Measurements from ENCODE around the gene NBEAL2.

NBEAL2 gene

DNA sequence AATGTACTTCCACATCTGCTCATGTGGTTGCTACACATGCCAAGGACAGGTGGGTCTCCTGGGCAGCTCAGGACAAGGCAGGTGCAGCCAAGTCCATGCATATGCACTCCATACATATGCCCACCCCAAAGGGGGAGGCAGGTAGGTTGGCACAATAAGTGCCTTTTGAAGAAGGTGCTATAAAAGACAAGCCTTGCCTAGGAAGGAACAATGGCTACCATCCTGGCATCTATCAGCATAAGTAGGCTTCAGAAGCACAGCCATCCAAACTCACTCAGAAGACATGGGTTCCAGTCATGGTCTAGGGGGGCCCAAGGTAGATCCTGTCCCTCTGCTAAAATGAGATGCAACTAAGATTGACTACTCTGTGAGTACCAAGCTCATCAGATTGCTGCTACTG lies 34.6 kb downstream of the NBEAL2 start:
- Histone ChIP-seq H3K4me1 (peaks cover 4 to 11% (median 7%) of the 10 kb centered on the region in 4 donors), H3K9me3 (no peaks in the 10 kb centered on the region), H3K27ac (no peak overlapping the region), H3K36me3 (peaks cover 18 to 60% (median 41%) of the 10 kb centered on the region in 3 donors), H3K4me3 (no peak overlapping the region), H3K27me3 (no peaks in the 10 kb centered on the region)
- TF ChIP-seq, protein P1, sequence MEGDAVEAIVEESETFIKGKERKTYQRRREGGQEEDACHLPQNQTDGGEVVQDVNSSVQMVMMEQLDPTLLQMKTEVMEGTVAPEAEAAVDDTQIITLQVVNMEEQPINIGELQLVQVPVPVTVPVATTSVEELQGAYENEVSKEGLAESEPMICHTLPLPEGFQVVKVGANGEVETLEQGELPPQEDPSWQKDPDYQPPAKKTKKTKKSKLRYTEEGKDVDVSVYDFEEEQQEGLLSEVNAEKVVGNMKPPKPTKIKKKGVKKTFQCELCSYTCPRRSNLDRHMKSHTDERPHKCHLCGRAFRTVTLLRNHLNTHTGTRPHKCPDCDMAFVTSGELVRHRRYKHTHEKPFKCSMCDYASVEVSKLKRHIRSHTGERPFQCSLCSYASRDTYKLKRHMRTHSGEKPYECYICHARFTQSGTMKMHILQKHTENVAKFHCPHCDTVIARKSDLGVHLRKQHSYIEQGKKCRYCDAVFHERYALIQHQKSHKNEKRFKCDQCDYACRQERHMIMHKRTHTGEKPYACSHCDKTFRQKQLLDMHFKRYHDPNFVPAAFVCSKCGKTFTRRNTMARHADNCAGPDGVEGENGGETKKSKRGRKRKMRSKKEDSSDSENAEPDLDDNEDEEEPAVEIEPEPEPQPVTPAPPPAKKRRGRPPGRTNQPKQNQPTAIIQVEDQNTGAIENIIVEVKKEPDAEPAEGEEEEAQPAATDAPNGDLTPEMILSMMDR (IDR thresholded peaks at IDR 0.05): no peak
- DNase-seq: no peak
- intact Hi-C loops (cut with DNase I; ENCODE audit: low total_unique reads): no loop called here

DNA sequence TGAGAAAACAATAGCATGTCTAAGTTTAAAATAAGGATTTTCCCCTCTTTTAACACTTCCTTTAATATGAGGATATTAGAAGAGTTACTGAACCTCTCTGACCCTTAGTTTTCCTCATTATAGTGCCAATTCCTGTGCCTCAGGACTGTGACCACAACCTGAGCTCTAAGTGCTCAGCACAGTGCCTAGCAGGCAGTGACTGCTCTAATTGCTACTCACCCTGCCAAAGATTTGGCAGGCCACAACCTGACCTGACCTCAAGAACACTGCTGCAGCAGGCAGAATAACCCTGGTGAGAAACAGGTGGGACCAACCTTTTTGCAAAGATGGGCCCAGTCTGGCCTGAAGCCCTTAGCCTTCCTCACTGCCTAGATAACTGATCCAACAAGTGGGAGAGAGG lies 35.7 kb downstream of the NBEAL2 start:
- intact Hi-C loops (cut with DNase I; ENCODE audit: low total_unique reads): no loop called here
- H3K27ac ChIP-seq: no peak overlapping the region

DNA sequence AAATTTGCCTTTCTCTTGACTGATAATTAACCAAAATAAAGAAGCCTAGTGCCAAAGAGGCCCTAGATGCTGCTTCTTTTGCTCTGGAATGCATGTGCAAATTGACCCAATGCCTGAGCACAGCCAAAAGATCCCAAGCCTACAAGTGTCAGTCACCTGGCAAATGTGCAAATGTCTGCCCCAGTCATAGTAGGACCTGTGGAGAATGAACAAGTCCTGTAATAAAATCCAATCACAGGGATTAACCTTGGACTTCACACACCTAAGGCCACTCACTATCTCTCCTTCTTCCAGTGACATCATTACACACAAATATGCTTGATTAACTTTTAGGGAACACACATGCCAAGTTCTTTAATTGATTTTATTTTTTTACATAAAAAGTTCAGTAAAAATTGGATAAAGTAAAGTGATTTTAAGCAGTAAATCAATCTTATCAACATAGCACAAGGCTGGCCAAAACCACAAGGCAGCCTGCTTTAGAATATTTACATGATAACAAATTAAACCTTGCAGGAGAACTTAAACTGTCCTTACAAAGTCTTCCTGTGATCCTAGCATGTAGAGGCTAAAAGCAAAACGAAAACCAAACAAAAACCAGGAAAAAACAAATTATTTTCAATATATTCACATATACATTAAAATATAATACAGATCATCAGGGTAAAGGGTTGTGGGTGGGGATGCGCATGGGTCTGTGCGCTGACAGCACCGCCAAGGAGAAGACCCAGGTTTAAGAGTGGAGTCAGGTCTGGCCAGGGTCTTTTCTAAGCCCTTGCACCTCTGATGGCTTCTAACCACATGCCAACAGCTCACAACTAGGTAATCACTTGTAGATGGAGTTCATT lies 36.8 kb downstream of the NBEAL2 start:
- intact Hi-C loops (cut with DNase I; ENCODE audit: low total_unique reads): no loop called here
- Histone ChIP-seq H3K27ac (no peak overlapping the region), H3K4me3 (no peak overlapping the region), H3K9me3 (no peaks in the 10 kb centered on the region), H3K27me3 (no peaks in the 10 kb centered on the region), H3K4me1 (no peaks in the 10 kb centered on the region), H3K36me3 (peaks cover 20 to 66% (median 49%) of the 10 kb centered on the region in 3 donors)
- no peak for DNase-seq
- TF ChIP-seq, protein P1 (IDR thresholded peaks at IDR 0.05): no peak

More for the DNA sequence above, 35.7 kb downstream of the NBEAL2 start:
- Histone ChIP-seq H3K9me3 (no peaks in the 10 kb centered on the region), H3K4me3 (no peak overlapping the region), H3K27me3 (no peaks in the 10 kb centered on the region), H3K36me3 (peaks cover 20 to 66% (median 49%) of the 10 kb centered on the region in 3 donors), H3K4me1 (peaks cover 0 to 3% (median 1%) of the 10 kb centered on the region in 4 donors)
- TF ChIP-seq, protein P1 (IDR thresholded peaks at IDR 0.05): no peak
- DNase-seq: no peak

GRCh38 chr3:47016934-47017435 lies 37.5 kb downstream of the NBEAL2 start:
- Histone ChIP-seq H3K9me3 (no peaks in the 10 kb centered on the region), H3K4me3 (no peak overlapping the region), H3K27me3 (no peaks in the 10 kb centered on the region), H3K27ac (no peak overlapping the region), H3K4me1 (peaks cover 0 to under 1% (median 0%) of the 10 kb centered on the region in 4 donors), H3K36me3 (peaks cover 20 to 66% (median 49%) of the 10 kb centered on the region in 3 donors)
- DNase-seq: no peak
- TF ChIP-seq, protein P1 (IDR thresholded peaks at IDR 0.05): no peak
- intact Hi-C loops (cut with DNase I; ENCODE audit: low total_unique reads): no loop called here

DNA sequence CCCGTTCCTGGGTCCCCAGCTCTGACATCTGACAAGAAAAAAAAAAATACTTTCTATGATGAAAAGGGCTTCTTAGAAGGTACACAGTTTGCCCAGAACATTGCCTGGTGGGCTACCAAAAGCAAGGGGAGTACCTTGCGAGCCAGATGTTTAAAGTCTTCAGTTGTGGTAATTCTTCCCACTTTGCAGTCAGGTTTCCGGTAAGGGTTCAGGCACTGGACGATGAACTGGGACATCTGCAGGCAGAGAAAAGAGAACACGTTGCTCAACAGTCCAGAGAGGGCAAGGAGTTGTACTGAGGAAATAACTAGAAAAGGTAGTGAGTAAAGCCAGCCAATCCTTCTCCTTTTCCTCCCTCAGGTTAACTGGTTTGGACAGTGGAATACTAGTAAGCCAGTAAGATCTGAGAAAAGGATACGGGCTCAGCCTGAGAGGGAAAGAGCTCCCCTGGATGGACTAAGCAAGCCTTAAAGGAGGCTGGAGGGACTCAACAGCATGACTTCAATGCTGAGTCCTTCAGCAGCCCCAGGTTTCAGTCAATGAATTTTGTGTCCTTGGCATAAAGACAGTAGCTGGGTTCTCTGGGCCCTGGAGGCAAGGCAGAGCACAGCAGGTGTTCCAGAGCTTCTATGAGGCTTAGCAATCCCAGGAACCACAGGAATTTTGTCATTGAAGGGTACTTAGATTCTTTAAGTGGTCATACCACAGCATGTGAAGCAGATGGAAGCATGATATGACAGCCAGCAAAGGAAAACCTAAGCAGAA lies 38.2 kb downstream of the NBEAL2 start:
- Histone ChIP-seq H3K27ac (no peak overlapping the region), H3K9me3 (no peaks in the 10 kb centered on the region), H3K4me1 (peaks cover 0 to 6% (median 3%) of the 10 kb centered on the region in 4 donors), H3K36me3 (peaks cover 20 to 63% (median 49%) of the 10 kb centered on the region in 3 donors), H3K27me3 (no peaks in the 10 kb centered on the region), H3K4me3 (no peak overlapping the region)
- no peak for DNase-seq
- TF ChIP-seq, protein P1 (IDR thresholded peaks at IDR 0.05): no peak
- intact Hi-C loops (cut with DNase I; ENCODE audit: low total_unique reads): no loop called here

Data from tibial artery (tissue), 4 donors.